ENCODE measurements around the gene SEC61B.

SEC61B gene

GRCh38 chr9:99184110-99184474 lies 38.0 kb upstream of the SEC61B start:
- TF ChIP-seq ZNF366 (tag by site-specific recombination; conservative IDR thresholded peaks at IDR 0.05) (no peak), ZNF121 (tag by site-specific recombination; IDR thresholded peaks at IDR 0.05) (no peak), ZXDB (tag by site-specific recombination; IDR thresholded peaks at IDR 0.05) (no peak), ZNF155 (tag by site-specific recombination; IDR thresholded peaks at IDR 0.05) (no peak), ZNF292 (tag by site-specific recombination; IDR thresholded peaks at IDR 0.05; ENCODE audit: borderline replicate concordance, low read depth) (no peak), ZNF324 (tag by site-specific recombination; IDR thresholded peaks at IDR 0.05) (no peak)
- H3K4me3 ChIP-seq (ENCODE audit: low read depth, low read length) = no peak overlapping the region
- no peaks in the 10 kb centered on the region for H3K36me3 ChIP-seq (ENCODE audit: control insufficient read depth in 2 of 2, insufficient read depth in 1 of 2, low read length in 2 of 2)
- H3K4me1 ChIP-seq (ENCODE audit: control insufficient read depth, insufficient read depth, low read length) = no peaks in the 10 kb centered on the region
- ChIA-PET CTCF (interaction anchor here (0.6 to 4.9 kb wide), 28 partner anchors 9 to 1150 kb away, joined by 3 to 45 read pairs (median 5); no protein-coding TSS in a partner anchor), POLR2A (no interaction called here)
- H3K27ac ChIP-seq (ENCODE audit: extremely low read depth, low read depth, low read length) = no peak overlapping the region
- no peaks in the 10 kb centered on the region for H3K9me3 ChIP-seq (ENCODE audit: control insufficient read depth, insufficient read depth, low read depth, low read length)

GRCh38 chr9:99184475-99185347 lies 37.4 kb upstream of the SEC61B start:
- H3K27ac ChIP-seq (ENCODE audit: extremely low read depth, low read depth, low read length) = no peak overlapping the region
- no peaks in the 10 kb centered on the region for H3K4me1 ChIP-seq (ENCODE audit: control insufficient read depth, insufficient read depth, low read length)
- H3K9me3 ChIP-seq (ENCODE audit: control insufficient read depth, insufficient read depth, low read depth, low read length) = no peaks in the 10 kb centered on the region
- POLR2A ChIA-PET = interaction anchor here (2.4 kb wide), 1 partner anchor 37 kb away, joined by 5 read pairs; the partner anchor contains the start of genes ALG2 and SEC61B
- H3K36me3 ChIP-seq (ENCODE audit: control insufficient read depth in 2 of 2, insufficient read depth in 1 of 2, low read length in 2 of 2) = no peaks in the 10 kb centered on the region
- CTCF ChIA-PET = interaction anchor here (0.6 to 4.9 kb wide), 42 partner anchors 9 to 1223 kb away, joined by 3 to 45 read pairs (median 3); partner anchors contain the start of gene SEC61B
- no peak overlapping the region for H3K4me3 ChIP-seq (ENCODE audit: low read depth, low read length)
- TF ChIP-seq ZNF654 (tag by site-specific recombination; IDR thresholded peaks at IDR 0.05; ENCODE audit: low read depth) (peak; percentile 79), ZNF335 (tag by site-specific recombination; conservative IDR thresholded peaks at IDR 0.05) (0 out of 2 replicates have a peak, but pooled peaks have one; percentile 22), ZNF658 (tag by site-specific recombination; IDR thresholded peaks at IDR 0.05) (no peak), CTCF (tag by site-specific recombination; IDR thresholded peaks at IDR 0.05) (peak; percentile 28; the same call in 1 of the 2 replicates)

- CTCF ChIA-PET = interaction anchor here (0.6 to 4.9 kb wide), 30 partner anchors 8 to 1411 kb away, joined by 3 to 45 read pairs (median 4); partner anchors contain the start of gene SEC61B
- no peaks in the 10 kb centered on the region for H3K4me1 ChIP-seq (ENCODE audit: control insufficient read depth, insufficient read depth, low read length)
- no peak overlapping the region for H3K27ac ChIP-seq (ENCODE audit: extremely low read depth, low read depth, low read length)
- H3K4me3 ChIP-seq (ENCODE audit: low read depth, low read length) = no peak overlapping the region
- no peaks in the 10 kb centered on the region for H3K36me3 ChIP-seq (ENCODE audit: control insufficient read depth in 2 of 2, insufficient read depth in 1 of 2, low read length in 2 of 2)
- TF ChIP-seq HOXD13 (CRISPR knock-in tag; IDR thresholded peaks at IDR 0.05; ENCODE audit: borderline replicate concordance) = no peak
- TF ChIP-seq ZNF280D (tag by site-specific recombination; IDR thresholded peaks at IDR 0.05) = no peak
- TF ChIP-seq WT1 (tag by site-specific recombination; IDR thresholded peaks at IDR 0.05) = no peak
- TF ChIP-seq ZNF639 (tag by site-specific recombination; IDR thresholded peaks at IDR 0.05) = no peak
- TF ChIP-seq ZNF585B (tag by site-specific recombination; IDR thresholded peaks at IDR 0.05) = no peak
- no peak for TF ChIP-seq ZBTB11 (tag by site-specific recombination; conservative IDR thresholded peaks at IDR 0.05; ENCODE audit: low read depth)
- POLR2A ChIA-PET = interaction anchor here (0.6 to 2.4 kb wide), 3 partner anchors 36 to 778 kb away, joined by 5 to 8 read pairs (median 5); partner anchors contain the start of genes ALG2 and SEC61B
- H3K9me3 ChIP-seq (ENCODE audit: control insufficient read depth, insufficient read depth, low read depth, low read length) = no peaks in the 10 kb centered on the region
These were observed 36.8 kb upstream of the SEC61B start for GRCh38 chr9:99185348-99185632.
